Measurements from ENCODE around the gene RNASEH2A.

DNA sequence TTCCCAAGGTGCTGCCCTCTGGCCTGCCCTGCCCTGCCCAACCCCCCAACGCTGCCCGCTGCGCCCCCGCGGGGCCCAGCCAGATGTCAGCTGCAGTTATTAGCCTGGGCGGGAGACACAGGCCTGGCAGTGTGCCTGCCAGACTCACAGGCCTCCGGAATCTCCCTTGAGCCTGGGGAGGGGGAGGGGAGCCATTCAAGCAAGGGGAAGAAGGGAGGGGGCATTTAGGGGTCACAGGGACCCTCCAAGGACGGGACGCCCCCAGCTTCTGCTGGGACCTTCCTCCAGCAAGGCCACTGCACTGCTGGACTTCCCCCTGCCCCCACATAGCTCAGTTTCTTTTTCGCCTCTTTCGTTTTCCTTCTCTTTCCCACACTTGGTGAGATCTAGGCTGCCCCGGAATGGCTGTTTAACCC lies 17.7 kb upstream of the RNASEH2A start:
- TF ChIP-seq, protein P1, sequence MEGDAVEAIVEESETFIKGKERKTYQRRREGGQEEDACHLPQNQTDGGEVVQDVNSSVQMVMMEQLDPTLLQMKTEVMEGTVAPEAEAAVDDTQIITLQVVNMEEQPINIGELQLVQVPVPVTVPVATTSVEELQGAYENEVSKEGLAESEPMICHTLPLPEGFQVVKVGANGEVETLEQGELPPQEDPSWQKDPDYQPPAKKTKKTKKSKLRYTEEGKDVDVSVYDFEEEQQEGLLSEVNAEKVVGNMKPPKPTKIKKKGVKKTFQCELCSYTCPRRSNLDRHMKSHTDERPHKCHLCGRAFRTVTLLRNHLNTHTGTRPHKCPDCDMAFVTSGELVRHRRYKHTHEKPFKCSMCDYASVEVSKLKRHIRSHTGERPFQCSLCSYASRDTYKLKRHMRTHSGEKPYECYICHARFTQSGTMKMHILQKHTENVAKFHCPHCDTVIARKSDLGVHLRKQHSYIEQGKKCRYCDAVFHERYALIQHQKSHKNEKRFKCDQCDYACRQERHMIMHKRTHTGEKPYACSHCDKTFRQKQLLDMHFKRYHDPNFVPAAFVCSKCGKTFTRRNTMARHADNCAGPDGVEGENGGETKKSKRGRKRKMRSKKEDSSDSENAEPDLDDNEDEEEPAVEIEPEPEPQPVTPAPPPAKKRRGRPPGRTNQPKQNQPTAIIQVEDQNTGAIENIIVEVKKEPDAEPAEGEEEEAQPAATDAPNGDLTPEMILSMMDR (IDR thresholded peaks at IDR 0.05) = peak in 1 of 6 experiments; percentile 9
- TF ChIP-seq POLR2A (IDR thresholded peaks at IDR 0.05) (peak in 1 of 4 donors; percentile 34), EP300 (IDR thresholded peaks at IDR 0.05) (peak in 1 of 4 donors; percentile 9), POLR2AphosphoS5 (IDR thresholded peaks at IDR 0.05) (peak; percentile 73 to 78)

Measured in upper lobe of left lung (tissue), 4 donors.